HG02938 (cell line): ENCODE measurements around the gene DISP3.

ENCODE experiments used
- ATAC-seq: cut with Tn5 transposase; IDR thresholded peaks from one replicate; pipeline ENCODE4 v1.9.1; 2021; ENCODE audit warnings: mild to moderate bottlenecking, moderate library complexity; ENCODE audit not compliant: unreplicated experiment

Gene DISP3

DNA sequence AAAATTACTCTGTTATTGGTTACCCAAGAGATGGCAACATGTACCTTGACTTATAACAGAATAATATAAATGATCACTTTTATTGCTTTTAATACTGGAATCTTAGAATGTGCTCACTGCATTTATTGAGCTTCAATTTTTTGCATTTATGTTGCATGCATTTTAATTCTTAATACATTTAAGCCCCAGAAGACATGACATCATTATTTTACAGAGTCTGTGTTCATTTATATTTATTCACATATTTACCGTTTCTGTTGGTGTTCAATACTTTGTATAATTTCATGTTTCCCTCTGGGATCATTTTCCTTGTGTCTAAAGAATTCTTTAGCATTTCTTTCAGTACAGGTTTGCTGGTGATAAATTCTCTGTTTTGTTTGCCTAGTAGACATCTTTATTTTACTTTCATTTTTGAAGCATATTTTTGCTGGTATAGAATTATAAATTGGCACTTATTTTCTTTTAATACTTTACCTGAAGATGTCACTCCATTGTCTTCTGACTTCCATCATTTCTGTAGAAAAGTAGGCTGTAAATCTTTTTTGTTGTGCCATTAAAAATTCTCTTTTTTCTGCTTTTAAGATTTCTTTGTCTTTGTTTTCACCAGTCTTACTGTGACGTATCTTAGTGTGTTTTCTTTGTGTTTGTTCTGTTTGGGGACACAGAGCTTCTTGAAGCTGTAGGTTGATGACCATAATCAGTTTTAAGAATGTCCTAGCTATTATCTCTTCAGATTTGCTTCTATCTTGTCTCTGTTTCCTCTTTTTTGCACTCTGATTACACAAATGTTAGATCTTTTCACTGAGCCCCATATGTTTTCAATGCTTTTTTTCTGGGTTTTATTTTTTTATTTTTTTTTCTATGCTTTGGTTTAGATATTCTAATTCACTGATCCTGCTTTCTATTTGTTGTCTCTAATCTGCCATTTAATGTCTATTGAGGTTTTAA lies 26.9 kb downstream of the DISP3 start:
- no peak for ATAC-seq

DNA sequence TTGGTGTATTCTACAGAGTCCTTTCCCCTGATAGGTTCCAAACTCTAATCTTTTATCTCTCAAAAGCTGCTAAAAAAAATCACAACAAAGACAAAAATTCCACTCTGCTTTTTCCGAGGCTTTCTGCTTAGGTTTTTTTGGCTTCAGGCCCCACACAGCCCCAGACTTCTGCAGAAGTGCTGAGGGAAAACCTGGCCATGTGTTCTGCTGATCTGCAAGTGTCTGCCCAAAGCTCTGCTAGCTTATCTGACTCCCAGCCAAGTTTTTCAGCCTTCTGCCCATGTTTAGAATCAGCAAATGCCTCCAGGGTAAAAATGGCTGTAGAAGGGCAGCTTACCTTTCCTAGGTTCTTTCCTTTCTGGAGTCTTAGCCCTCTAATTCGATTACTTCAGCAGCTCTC lies 28.4 kb downstream of the DISP3 start:
- ATAC-seq = no peak

DNA sequence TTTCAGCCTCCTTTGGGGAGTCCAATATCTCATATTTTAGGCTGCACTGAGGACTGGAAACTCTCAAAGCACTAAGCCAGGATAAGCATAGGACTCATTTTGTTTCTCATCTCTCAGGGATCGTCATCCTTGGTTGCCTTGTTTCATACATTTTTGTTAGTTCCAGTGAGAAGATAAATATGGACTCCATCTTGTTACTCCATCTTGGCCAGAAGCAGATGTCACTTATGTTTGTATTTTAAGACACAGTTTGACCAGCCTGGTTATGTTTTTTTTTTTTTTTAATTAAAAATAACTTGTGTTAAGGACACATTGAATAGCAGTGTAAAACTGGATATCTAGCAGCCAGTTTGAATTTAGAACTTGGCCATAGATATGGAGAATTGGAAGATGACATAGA lies 34.7 kb downstream of the DISP3 start:
- ATAC-seq = no peak

DNA sequence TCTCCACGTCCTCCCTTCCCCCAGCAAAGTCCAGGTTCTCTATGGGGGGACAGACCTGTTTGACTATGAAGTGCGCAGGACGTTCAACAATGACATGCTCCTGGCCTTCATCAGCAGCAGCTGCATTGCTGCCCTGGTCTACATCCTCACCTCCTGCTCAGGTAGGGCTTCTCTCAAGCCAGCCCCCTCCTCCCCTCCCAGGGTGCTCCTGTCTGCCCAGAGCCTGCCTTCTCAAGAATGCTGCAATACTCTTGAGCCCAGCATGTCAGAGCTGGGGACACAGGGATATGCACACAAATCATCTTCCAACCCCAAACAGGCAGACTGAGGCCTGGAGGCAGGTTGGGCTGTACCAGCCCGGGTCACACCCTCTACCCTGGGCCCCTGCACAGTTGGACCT lies 35.4 kb downstream of the DISP3 start:
- no peak for ATAC-seq

DNA sequence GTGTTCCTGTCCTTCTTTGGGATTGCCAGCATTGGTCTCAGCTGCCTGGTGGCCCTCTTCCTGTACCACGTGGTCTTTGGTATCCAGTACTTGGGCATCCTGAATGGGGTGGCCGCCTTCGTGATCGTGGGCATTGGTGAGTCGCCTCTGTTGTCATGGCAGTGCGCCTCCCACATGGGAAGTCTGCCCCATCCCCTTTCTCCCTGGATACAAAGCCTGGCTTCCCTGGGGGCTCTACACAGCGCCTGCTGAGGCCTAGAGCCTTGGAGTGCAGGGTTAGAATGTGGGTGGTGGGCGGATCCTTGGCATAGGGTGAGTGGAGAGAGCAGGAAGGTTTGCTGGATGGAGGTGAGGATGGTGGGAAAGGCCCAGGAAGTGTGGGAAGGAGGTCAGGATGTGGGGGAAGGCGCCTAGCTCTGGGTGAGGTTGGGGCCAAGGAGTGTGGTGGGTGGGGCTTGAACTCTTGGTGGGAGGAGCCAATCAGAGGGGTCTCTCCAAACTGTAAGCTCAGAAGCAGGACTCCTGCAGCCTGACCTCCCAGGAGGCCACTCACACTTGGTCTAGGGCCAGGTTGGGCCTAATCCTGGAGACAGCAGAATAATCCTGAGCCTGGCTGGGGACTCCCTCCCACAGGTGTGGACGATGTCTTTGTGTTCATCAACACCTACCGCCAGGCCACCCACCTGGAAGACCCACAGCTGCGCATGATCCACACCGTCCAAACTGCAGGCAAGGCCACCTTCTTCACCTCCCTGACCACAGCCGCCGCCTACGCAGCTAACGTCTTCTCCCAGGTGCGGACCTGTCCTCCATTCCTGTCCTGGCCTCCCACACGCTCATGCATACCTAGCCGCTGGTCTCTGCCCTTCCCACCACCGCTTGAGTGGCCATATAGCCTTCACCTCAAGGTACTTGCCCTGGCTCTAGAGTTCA lies 36.7 kb downstream of the DISP3 start:
- no peak for ATAC-seq

DNA sequence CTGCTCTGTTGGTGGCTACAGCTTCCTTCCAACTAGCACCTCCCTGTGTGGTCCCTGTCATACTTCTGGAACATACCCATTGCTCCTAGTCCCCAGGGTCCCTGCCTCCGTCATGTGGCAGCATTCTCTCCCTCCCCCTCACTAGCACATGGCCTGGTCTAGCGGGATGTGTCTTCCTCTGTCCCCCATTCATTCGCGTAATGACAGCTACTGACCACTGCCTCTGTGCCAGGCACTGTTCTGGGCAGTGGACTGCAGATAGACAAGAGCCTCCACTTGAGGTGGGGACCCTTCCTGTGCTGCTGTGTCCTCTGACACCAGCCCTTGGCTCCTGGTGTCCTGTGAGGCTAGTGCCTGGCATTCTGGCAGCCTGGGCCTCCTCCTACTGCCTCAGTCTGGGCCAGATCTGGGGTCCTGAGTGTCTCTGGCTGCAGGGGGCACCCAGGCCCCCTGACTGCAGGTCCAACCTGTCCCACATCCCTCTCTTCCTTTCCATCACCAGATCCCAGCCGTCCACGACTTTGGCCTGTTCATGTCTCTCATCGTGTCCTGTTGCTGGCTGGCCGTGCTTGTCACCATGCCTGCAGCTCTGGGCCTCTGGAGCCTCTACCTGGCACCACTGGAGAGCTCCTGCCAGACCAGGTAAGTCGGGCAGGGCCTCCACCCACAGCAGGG lies 38.1 kb downstream of the DISP3 start:
- ATAC-seq = no peak

DNA sequence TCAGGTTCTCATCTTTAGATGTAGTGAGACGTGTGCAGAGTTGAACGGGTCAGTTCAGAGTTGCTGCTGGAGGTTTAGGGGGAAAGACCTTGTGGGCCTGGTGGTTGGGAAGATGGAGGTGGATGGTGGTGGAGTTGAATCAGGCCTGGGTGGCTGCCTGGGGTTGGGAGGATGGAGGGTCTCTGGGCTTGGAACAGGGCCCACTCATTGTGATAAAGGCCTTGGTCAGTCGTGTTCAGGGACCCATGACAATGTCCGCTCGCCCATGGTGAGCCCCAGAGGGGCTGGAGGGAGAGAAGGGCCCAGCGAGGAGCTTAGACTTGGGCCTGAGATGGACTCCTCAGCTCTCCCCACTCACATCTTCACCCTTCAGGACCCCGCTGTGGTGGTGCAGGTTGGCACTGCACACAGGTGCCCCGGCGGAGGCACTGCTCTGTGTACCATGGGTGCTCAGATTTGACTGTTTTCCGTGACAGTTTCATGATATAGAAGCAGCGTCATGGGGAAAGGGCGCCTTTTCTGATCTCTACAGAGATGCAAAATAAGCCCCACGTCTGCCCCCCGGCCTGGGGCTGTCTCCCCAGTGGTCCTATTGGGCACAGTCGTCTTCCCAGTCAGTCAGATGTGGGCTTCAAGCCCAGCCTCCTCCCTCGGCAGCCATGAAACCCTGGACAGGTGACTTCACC lies 39.2 kb downstream of the DISP3 start:
- no peak for ATAC-seq

DNA sequence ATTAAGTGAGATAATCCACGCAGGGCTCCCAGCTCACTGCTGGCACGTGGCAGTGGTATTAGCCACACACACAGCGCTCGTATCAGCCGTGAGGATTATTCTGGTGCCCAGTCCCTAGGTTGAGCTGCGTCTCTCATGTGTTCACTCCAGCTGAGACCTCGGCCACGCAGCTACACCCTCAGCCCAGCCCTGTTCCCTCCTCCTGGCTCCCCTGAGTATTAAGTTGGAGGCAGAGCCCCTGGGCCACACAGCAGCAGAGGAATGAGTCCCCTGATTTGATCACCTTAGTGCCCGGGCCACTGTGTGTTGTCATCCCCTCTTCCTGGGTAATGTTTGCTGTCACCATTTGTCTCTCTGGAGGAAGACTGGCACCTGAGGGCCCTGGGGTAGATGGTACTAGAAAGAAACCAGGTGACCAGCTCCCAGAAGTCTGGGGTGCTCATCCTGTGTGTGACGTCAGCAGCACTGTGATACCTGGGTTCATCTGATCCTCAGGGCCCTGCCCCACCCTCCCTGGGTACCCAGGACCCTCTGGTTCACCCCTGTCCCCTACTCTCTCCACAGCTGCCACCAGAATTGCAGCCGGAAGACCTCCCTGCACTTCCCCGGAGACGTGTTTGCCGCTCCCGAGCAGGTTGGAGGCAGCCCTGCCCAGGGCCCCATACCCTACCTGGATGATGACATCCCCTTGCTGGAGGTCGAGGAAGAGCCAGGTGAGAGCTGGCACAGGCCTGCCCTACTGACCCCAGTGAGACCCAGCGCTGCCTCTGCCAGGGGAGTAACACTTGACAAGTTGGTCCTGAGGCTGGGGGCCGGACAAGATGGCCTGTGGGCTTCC lies 40.1 kb downstream of the DISP3 start:
- no peak for ATAC-seq

DNA sequence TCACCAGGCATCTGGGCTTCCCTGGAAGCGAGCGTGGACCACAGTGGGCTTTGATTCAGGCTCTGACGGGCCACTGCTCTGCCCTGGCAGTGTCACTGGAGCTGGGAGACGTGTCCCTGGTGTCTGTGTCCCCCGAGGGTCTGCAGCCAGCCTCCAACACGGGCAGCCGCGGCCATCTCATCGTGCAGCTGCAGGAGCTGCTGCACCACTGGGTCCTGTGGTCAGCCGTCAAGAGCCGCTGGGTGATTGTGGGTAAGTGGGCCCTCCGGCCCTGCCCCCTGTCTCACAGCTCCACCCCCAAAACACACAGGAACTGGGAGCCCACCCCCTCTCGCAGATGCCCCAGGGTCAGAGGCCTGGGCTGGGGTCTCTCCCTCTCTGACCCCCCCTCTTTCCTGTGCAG lies 40.7 kb downstream of the DISP3 start:
- ATAC-seq = no peak

DNA sequence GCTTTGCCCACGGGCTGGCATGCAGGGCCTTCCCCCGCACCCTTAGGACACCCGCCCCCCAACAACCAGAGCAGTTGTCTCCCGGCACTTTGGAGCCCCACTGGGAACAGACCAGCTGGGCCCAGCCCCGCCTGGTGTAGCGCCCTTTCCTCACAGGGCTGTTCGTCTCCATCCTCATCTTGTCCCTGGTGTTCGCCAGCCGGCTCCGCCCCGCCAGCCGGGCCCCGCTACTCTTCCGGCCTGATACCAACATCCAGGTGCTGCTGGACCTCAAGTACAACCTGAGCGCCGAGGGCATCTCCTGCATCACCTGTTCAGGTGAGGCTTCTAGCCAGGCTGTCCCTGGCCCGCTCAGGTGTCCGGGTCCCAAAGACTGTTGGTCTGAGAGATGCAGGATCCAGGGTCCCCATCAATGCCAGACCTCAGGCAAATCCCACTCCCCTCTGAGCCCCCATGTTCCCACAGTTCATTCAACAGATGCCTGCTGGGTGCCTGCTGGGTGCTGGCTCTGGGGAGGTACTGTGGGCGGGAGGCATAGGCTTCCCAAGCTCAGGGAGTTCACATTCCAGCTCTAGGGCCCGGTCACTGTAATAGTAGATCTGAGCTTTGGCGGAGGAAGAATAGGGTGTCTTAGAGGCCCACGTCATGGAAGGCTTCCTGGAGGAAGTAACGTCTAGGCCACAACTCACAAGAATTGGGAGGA lies 41.7 kb downstream of the DISP3 start:
- ATAC-seq = no peak

DNA sequence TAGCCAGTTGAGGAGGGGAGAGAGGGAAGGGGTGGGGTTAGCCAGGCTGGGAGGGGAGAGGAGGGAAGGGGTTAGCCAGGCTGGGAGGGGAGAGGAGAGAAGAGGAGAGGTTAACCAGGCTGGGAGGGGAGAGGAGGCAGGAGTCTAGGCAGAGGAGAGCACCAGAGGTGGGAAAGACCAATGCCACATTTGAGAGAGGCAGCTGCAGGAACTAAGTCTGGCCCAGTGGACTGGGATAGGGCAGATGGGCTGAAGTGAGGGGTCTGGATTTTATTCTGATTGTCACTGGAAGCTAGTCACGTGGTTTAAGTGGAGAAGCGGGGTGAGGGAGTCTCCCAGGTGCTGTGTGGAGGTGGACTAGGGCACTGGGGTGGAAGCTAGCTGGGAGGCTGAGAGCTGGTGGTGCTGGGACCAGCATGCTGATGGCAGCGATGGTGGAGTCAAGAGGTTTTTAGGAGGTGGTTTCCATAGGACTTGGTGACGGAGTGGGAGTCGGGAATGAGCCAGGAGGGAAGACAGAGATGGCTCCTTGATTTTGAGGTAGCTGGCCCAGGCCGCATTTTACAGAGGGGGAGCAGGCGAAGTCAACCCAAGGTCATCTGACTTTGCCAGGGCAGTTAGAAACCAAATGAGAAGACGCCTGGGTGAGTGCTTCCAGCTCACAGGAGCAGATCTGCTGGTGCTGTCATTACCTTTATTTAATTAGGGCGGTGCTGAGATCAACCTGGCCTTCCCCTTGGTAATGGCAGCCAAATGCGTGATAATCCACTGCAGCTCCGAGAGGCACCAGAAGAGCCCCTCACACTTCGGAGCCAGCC lies 42.8 kb downstream of the DISP3 start:
- no peak for ATAC-seq

DNA sequence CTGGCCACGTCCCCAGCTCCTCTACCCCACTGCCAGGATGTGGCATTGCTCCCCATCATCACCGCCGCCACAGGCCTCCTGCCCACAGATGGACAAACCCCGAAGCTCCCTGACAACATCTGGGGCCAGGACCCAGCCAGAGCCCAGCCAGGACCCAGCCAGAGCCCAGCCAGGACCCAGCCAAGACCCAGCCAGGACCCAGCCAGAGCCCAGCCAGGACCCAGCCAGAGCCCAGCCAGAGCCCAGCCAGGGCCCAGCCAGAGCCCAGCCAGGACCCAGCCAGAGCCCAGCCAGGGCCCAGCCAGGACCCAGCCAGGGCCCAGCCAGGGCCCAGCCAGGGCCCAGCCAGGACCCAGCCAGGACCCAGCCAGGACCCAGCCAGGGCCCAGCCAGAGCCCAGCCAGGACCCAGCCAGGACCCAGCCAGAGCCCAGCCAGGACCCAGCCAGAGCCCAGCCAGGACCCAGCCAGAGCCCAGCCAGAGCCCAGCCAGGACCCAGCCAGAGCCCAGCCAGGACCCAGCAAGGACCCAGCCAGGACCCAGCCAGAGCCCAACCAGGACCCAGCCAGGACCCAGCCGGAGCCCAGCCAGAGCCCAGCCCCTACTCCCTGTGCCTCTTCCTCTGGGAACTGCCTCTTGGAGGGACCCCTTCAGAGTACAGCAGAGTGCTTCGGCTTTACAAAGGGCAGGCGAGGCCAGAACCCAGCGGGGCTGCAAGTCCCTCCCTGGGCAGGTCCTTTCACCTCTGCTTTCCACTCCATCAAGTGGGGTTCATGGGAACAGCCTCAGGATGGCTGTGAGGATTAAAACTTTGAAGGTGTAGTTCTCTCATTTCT lies 43.7 kb downstream of the DISP3 start:
- no peak for ATAC-seq

DNA sequence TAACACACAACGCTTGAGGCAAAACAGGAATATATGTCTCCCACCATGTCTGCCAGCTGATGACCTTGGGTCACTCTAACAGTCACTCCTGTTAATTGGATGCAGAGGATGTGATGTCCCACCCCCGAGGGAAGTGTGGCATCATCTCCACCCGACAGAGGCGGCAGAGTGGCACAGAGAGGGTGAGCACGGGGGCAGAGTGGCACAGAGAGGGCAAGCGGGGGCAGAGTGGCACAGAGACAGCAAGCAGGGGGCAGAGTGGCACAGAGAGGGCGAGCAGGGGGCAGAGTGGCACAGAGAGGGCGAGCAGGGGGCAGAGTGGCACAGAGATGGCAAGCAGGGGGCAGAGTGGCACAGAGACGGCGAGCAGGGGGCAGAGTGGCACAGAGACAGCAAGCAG lies 44.3 kb downstream of the DISP3 start:
- no peak for ATAC-seq

DNA sequence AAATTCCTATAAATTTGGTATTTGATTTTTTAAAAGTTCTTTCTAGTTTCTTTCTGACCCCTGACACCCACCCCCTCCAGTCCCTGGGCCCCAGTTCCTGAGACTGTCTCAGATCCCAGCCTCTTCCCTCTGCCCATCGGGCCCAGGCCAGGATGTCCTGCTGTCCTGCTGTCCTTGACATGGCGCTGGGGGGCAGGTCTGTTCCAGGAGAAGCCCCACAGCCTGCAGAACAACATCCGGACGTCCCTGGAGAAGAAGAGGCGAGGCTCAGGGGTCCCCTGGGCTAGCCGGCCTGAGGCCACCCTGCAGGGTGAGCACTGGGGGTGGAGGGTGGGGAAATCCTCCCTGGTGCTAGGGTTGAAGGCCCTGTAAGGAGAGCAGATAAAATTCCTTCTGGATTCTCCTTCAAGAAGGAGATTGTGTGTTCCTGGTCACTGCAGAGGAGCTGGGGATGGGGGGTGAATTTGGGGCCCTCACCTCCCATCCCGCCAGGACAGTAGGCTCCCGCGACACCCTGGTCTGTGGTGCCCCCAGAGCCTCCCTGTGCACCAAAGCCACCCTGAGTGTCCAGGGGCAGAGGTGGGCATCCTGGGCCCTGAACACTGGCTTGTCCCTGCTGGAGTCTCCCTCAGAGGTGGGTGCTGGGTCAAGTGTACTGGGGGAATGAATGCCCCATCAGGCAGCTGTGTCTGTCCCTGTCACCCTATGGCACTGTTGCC lies 45.0 kb downstream of the DISP3 start:
- no peak for ATAC-seq

DNA sequence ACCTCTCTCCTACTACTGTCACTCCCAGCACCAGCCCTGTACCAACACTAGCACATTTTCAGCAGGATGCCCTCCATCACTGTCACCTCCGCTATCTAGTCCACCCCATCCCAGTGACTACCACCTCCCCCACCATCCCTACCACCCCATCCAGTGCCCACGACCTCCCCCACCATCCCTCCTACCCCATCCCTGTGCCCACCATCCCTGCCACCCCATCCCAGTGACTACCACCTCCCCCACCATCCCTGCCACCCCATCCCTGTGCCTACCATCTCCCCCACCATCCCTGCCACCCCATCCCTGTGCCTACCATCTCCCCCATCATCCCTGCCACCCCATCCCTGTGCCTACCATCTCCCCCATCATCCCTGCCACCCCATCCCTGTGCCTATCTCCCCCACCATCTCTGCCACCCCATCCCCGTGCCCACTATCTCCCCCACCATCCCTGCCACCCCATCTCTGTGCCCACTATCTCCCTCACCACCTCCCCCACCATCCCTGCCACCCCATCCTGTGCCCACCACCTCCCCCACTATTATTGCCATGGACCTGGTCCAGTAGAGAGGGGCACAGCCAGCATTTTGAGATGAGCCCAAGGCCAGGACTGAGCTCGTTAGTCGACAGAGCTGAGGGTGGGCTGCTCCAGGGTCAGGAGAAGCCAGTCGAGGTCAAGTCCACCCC lies 45.7 kb downstream of the DISP3 start:
- ATAC-seq = no peak

DNA sequence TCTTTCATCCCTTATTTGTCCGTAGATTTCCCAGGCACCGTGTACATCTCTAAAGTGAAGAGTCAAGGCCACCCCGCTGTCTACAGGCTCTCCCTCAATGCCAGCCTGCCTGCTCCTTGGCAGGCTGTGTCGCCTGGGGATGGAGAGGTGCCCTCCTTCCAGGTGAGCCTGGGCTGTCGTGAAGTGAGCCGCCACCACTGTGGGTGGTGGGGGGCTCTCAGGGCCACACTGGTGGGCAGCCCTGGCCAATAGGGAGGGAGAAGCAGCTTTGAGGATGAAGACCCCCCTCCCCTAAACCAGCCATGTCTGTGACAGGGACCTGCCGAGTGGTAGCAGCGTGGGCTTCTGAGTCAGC lies 46.2 kb downstream of the DISP3 start:
- ATAC-seq = no peak
